ENCODE results near the gene ITGA8. TPM values are rescaled to one million over a fixed set of nuclear protein-coding genes. Genes with fewer than 3 reads are reported as not detected.
A peak's percentile ranks its signal among the peaks of the same experiment; 100 is the strongest.

ITGA8 gene
- total and polyA plus RNA-seq, 10 donors = 1.7 to 60.3 (median 32.9) TPM

- H3K9me3 ChIP-seq = peaks cover 0 to 6% (median 0%) of the 10 kb centered on the region in 8 donors
- H3K4me1 ChIP-seq = no peaks in the 10 kb centered on the region
- no peak for DNase-seq
- no peaks in the 10 kb centered on the region for H3K36me3 ChIP-seq
- no peak overlapping the region for H3K27ac ChIP-seq
- no peak overlapping the region for H3K4me3 ChIP-seq
- intact Hi-C loops (cut with DNase I; ENCODE audit: low total_unique reads) = no loop called here
- 48 to 72% (median 66%) methylated on average over 4 of the region's 4 CpGs for WGBS, 5 donors
- no peak for TF ChIP-seq POLR2AphosphoS5 (IDR thresholded peaks at IDR 0.05)
- no peak for TF ChIP-seq CTCF (IDR thresholded peaks at IDR 0.05 in 8 of 11, conservative IDR thresholded peaks at IDR 0.05 in 3 of 11)
- no peak for TF ChIP-seq POLR2A (IDR thresholded peaks at IDR 0.05)
- H3K27me3 ChIP-seq (replicated peaks in 1 of 7) = no peaks in the 10 kb centered on the region
These were observed 224.7 kb downstream of the ITGA8 start for GRCh38 chr10:15494850-15495506.

GRCh38 chr10:15491856-15492642 lies 227.7 kb downstream of the ITGA8 start:
- Histone ChIP-seq H3K4me1 (no peaks in the 10 kb centered on the region), H3K27me3 (replicated peaks in 1 of 7) (peaks cover 0 to under 1% (median 0%) of the 10 kb centered on the region in 7 donors), H3K4me3 (no peak overlapping the region), H3K36me3 (no peaks in the 10 kb centered on the region), H3K27ac (no peak overlapping the region), H3K9me3 (no peaks in the 10 kb centered on the region)
- 83 to 96% (median 87%) methylated on average over 7 of the region's 7 CpGs for WGBS, 5 donors
- TF ChIP-seq POLR2AphosphoS5 (IDR thresholded peaks at IDR 0.05) (no peak), POLR2A (IDR thresholded peaks at IDR 0.05) (no peak), CTCF (IDR thresholded peaks at IDR 0.05 in 8 of 11, conservative IDR thresholded peaks at IDR 0.05 in 3 of 11) (no peak)
- DNase-seq = no peak
- intact Hi-C loops (cut with DNase I; ENCODE audit: low total_unique reads) = no loop called here

GRCh38 chr10:15489431-15489830 lies 230.3 kb downstream of the ITGA8 start:
- TF ChIP-seq CTCF (IDR thresholded peaks at IDR 0.05 in 8 of 11, conservative IDR thresholded peaks at IDR 0.05 in 3 of 11) = no peak
- no peak for TF ChIP-seq POLR2AphosphoS5 (IDR thresholded peaks at IDR 0.05)
- no peak for TF ChIP-seq POLR2A (IDR thresholded peaks at IDR 0.05)
- Histone ChIP-seq H3K27me3 (replicated peaks in 1 of 7) (peaks cover 0 to 6% (median 0%) of the 10 kb centered on the region in 7 donors), H3K27ac (no peak overlapping the region), H3K36me3 (no peaks in the 10 kb centered on the region), H3K4me1 (peaks cover 0 to 9% (median 0%) of the 10 kb centered on the region in 6 donors), H3K4me3 (no peak overlapping the region), H3K9me3 (no peaks in the 10 kb centered on the region)
- intact Hi-C loops (cut with DNase I; ENCODE audit: low total_unique reads) = no loop called here
- WGBS, 5 donors = 86 to 98% (median 93%) methylated on average over 3 of the region's 3 CpGs
- no peak for DNase-seq

GRCh38 chr10:15487376-15487775 lies 232.3 kb downstream of the ITGA8 start:
- WGBS, 5 donors = 62 to 74% (median 65%) methylated on average over 4 of the region's 4 CpGs
- Histone ChIP-seq H3K27me3 (replicated peaks in 1 of 7) (peaks cover 0 to 6% (median 0%) of the 10 kb centered on the region in 7 donors), H3K27ac (peak overlapping the region in 3 of 8 donors; percentile 26 to 44 (median 37)), H3K36me3 (no peaks in the 10 kb centered on the region), H3K9me3 (no peaks in the 10 kb centered on the region), H3K4me1 (peaks cover 0 to 9% (median 0%) of the 10 kb centered on the region in 6 donors), H3K4me3 (no peak overlapping the region)
- no peak for TF ChIP-seq POLR2A (IDR thresholded peaks at IDR 0.05)
- intact Hi-C loops (cut with DNase I; ENCODE audit: low total_unique reads) = no loop called here
- DNase-seq = no peak

All from spleen (tissue), 11 donors.